GM18870 (cell line): ENCODE results near the gene URAD.
"Not testable (repeated sequence)": the region's sequence is repeated elsewhere in the genome, so short reads cannot be mapped to it uniquely, and the experiment has no call there.

Experiments
- ATAC-seq: cut with Tn5 transposase; IDR thresholded peaks from one replicate; pipeline ENCODE4 v1.9.1; 2021; ENCODE audit warnings: moderate library complexity; ENCODE audit not compliant: unreplicated experiment

URAD gene

GRCh38 chr13:27988520-27988919 is at the start of gene URAD:
TSS of gene URAD (minus strand) at chr13:27988693. CDS start at chr13:27988637, 56 bp downstream.
- no peak for ATAC-seq

GRCh38 chr13:28037399-28037798 is 48.9 kb upstream of the URAD start:
- no peak for ATAC-seq

- ATAC-seq = no peak
Measured at GRCh38 chr13:28035146-28035782, 46.8 kb upstream of the URAD start.

GRCh38 chr13:28033894-28034655 is 45.6 kb upstream of the URAD start:
- no peak for ATAC-seq

GRCh38 chr13:28032438-28032837 is 43.9 kb upstream of the URAD start:
- ATAC-seq = not testable (repeated sequence)

- ATAC-seq = no peak
Measured at GRCh38 chr13:28031896-28032288, 43.4 kb upstream of the URAD start.

- no peak for ATAC-seq
Measured at GRCh38 chr13:28031220-28031895, 42.9 kb upstream of the URAD start.

- no peak for ATAC-seq
Measured at GRCh38 chr13:28027607-28028364, 39.3 kb upstream of the URAD start.

GRCh38 chr13:28027071-28027470 is 38.6 kb upstream of the URAD start:
- no peak for ATAC-seq

GRCh38 chr13:28026508-28026907 is 38.0 kb upstream of the URAD start:
- no peak for ATAC-seq

- no peak for ATAC-seq
Measured at GRCh38 chr13:28022848-28023518, 34.5 kb upstream of the URAD start.

- no peak for ATAC-seq
Measured at GRCh38 chr13:28014301-28014700, 25.8 kb upstream of the URAD start.

- no peak for ATAC-seq
Measured at GRCh38 chr13:28013482-28013881, 25.0 kb upstream of the URAD start.

- ATAC-seq = peak; percentile 94
Measured at GRCh38 chr13:28012896-28013295, 24.4 kb upstream of the URAD start.

GRCh38 chr13:28012383-28012782 is 23.9 kb upstream of the URAD start:
- ATAC-seq = no peak

GRCh38 chr13:28010046-28010445 is 21.6 kb upstream of the URAD start:
- no peak for ATAC-seq

GRCh38 chr13:28005016-28005415 is 16.5 kb upstream of the URAD start:
- not testable (repeated sequence) for ATAC-seq

- no peak for ATAC-seq
Measured at GRCh38 chr13:28002886-28003698, 14.6 kb upstream of the URAD start.

GRCh38 chr13:28001837-28002473 is 13.5 kb upstream of the URAD start:
- ATAC-seq = no peak
